ENCODE measurements around the gene KCND3. TPM values are rescaled to one million over a fixed set of nuclear protein-coding genes. Genes with fewer than 3 reads are reported as not detected.

KCND3 gene
- total RNA-seq, 2 donors from 2014 or later, result not detected

- ATAC-seq (no peak), DNase-seq (ENCODE audit: low spot score in 2 of 2) (no peak)
- Mint-ChIP-seq H3K9me3 (no peaks in the 10 kb centered on the region), H3K27ac (peak overlapping the region in 1 of 2 donors; percentile 53), H3K36me3 (no peaks in the 10 kb centered on the region)
Observed at GRCh38 chr1:111971396-111971795, 18.1 kb downstream of the KCND3 start.

DNA sequence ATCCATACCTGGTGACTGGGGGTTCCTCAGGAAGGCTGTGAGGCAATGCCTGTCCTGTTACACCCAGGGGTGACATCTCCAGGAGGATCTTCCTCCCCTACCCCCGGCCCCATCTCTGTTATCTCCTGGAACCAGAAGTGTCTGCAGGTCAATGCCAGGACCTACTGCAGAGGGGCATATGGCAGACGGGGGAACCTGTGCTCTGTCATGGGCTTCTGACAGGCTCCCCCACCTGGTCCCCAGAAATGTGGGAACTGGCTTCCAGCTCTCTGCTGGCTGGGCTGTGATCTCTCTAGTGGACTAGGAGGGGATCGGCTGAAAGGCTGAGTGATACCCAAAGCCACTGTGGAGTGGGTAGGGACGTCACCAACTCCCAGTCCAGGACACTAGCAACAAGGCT, 21.0 kb downstream of the KCND3 start:
- no peak for DNase-seq (ENCODE audit: low spot score in 2 of 2)
- no peaks in the 10 kb centered on the region for H3K36me3 Mint-ChIP-seq
- no peak overlapping the region for H3K27ac Mint-ChIP-seq
- H3K9me3 Mint-ChIP-seq, result no peaks in the 10 kb centered on the region
- no peak for ATAC-seq

DNA sequence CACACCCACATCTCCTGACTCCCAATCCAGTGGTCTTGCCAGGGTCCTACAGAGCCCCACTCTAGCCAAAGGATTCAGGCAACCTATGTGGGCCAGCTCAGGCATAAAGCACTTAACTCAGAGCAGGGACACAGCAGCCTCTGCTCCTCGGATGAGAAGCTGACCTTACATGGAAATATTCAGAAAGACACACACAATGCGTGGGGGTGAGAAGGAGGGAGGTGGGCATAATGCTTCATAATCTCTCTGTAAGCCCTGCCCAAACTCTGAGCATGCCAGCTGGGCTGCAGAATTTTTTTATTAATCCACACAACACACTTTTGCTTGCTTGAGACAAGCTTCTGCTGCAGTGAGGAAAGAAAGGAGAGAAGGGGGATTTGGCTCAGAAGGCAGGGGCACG, 21.6 kb downstream of the KCND3 start:
- no peaks in the 10 kb centered on the region for H3K9me3 Mint-ChIP-seq
- ATAC-seq, result no peak

GRCh38 chr1:111967067-111967690, 22.3 kb downstream of the KCND3 start:
- no peaks in the 10 kb centered on the region for H3K9me3 Mint-ChIP-seq
- DNase-seq (ENCODE audit: low spot score in 2 of 2) (no peak), ATAC-seq (no peak)
- no peak overlapping the region for H3K27ac Mint-ChIP-seq
- no peaks in the 10 kb centered on the region for H3K36me3 Mint-ChIP-seq

More for the DNA sequence above, 21.6 kb downstream of the KCND3 start:
- no peaks in the 10 kb centered on the region for H3K36me3 Mint-ChIP-seq
- H3K27ac Mint-ChIP-seq, result no peak overlapping the region
- no peak for DNase-seq (ENCODE audit: low spot score in 2 of 2)

- ATAC-seq (no peak), DNase-seq (ENCODE audit: low spot score in 2 of 2) (no peak)
- H3K36me3 Mint-ChIP-seq, result no peaks in the 10 kb centered on the region
- no peaks in the 10 kb centered on the region for H3K9me3 Mint-ChIP-seq
- H3K27ac Mint-ChIP-seq, result no peak overlapping the region
Observed at GRCh38 chr1:111965781-111966443, 23.6 kb downstream of the KCND3 start.

DNA sequence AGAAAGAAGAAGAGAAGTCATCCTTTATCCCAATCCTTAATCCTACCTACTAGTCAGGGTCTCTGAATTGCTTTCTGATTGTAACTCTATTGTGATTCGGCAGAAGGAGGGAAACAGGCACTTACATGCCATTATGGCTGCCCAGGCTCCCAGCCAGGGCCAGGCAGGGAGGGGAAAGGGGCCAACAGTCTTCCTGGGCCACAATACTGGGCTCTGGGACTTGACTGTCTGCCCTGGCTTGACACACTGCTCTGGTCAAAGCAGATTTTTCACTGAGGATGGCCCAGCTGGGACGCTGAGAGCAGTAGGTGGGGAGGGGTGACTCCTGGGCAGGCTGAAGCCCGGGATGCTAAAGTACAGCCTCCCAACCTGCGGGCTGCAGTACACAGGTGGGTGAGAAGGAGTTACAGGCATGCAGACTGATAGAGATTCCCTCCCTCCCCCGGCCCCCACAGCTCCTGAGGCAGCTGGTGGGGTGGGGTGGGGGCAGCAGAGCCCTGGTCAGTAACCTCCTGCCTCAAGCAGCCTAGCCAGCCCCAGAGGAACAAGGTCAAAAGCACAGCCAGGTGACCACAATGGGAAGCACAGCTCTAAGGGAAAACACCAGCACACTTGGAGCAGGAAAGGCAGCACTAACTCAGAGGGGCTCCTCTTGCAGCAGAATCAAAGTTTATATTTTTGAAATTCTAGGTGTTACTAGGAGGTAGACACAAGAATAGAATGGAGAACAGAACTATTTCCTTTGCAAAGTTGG, 25.3 kb downstream of the KCND3 start:
- no peaks in the 10 kb centered on the region for H3K36me3 Mint-ChIP-seq
- ATAC-seq (no peak), DNase-seq (ENCODE audit: low spot score in 2 of 2) (no peak)
- no peaks in the 10 kb centered on the region for H3K9me3 Mint-ChIP-seq
- no peak overlapping the region for H3K27ac Mint-ChIP-seq

DNA sequence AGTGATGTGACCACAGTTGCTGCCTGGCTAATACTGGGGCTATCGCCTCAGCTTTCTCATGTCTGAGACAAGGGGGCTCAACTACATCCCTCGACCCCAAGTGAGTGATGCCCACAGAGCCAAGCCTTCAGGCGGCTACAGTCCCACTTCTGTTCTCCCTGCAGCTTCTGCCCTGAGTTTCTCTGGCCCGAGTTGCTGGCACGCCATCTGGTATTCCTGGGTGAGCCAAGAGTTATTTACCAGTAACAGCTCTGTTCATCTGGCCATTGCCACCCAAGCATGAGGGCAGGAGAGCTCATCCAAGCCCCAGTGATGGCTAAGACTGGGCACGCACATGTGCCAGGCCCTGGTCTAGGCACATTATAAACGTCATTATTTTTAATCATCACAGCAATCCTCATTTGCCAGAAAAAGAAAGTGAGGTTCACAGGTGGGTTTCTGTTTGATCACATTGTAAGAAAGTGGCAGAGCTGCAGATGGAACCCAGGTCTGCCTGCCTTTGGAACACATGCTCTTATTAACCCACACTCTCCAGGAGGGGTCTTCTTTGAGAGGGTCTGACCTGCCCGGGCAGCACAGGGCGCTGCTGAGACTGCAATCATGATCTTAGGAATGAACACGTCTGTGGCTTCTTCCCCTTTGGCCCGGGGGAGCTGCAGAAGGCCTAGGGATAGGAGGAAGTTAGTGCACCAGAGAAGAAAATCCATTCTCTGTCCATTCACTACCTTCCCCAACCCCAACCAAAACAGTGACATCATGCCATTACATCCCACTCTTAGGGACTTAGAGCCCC, 27.5 kb downstream of the KCND3 start:
- H3K9me3 Mint-ChIP-seq, result no peaks in the 10 kb centered on the region
- no peaks in the 10 kb centered on the region for H3K36me3 Mint-ChIP-seq
- ATAC-seq (no peak), DNase-seq (ENCODE audit: low spot score in 2 of 2) (no peak)
- H3K27ac Mint-ChIP-seq, result no peak overlapping the region

GRCh38 chr1:111961016-111961415, 28.5 kb downstream of the KCND3 start:
- H3K36me3 Mint-ChIP-seq, result no peaks in the 10 kb centered on the region
- ATAC-seq (no peak), DNase-seq (ENCODE audit: low spot score in 2 of 2) (no peak)
- H3K9me3 Mint-ChIP-seq, result no peaks in the 10 kb centered on the region
- no peak overlapping the region for H3K27ac Mint-ChIP-seq

DNA sequence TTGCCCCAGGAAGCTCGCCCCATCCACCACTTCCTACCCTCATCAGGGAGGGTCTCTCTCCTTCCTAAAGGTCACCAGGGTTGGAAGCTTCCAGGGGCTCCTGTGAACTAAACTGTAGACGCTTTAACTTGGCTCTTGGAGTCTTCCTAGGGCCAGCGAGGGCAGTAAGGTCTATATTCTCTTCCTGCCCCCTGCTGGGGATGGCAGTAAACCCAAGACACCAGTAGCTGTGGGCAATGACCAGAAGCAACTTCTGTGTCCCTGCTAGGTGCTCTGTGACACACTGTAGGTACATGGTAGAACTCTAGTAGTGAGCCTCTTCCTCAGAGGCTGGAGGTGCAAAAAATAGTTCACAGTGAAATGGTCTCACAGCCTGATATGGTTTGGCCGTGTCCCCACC, 30.0 kb downstream of the KCND3 start:
- no peak overlapping the region for H3K27ac Mint-ChIP-seq
- no peak for ATAC-seq

GRCh38 chr1:111958851-111959250, 30.6 kb downstream of the KCND3 start:
- Mint-ChIP-seq H3K9me3 (no peaks in the 10 kb centered on the region), H3K27ac (no peak overlapping the region), H3K36me3 (no peaks in the 10 kb centered on the region)
- no peak for ATAC-seq
- DNase-seq (ENCODE audit: low spot score in 2 of 2), result no peak

More for the DNA sequence above, 30.0 kb downstream of the KCND3 start:
- DNase-seq (ENCODE audit: low spot score in 2 of 2), result no peak
- no peaks in the 10 kb centered on the region for H3K36me3 Mint-ChIP-seq
- H3K9me3 Mint-ChIP-seq, result no peaks in the 10 kb centered on the region

GRCh38 chr1:111958075-111958474, 31.4 kb downstream of the KCND3 start:
- no peaks in the 10 kb centered on the region for H3K9me3 Mint-ChIP-seq
- DNase-seq (ENCODE audit: low spot score in 2 of 2), result no peak
- no peak overlapping the region for H3K27ac Mint-ChIP-seq
- no peak for ATAC-seq
- no peaks in the 10 kb centered on the region for H3K36me3 Mint-ChIP-seq

DNA sequence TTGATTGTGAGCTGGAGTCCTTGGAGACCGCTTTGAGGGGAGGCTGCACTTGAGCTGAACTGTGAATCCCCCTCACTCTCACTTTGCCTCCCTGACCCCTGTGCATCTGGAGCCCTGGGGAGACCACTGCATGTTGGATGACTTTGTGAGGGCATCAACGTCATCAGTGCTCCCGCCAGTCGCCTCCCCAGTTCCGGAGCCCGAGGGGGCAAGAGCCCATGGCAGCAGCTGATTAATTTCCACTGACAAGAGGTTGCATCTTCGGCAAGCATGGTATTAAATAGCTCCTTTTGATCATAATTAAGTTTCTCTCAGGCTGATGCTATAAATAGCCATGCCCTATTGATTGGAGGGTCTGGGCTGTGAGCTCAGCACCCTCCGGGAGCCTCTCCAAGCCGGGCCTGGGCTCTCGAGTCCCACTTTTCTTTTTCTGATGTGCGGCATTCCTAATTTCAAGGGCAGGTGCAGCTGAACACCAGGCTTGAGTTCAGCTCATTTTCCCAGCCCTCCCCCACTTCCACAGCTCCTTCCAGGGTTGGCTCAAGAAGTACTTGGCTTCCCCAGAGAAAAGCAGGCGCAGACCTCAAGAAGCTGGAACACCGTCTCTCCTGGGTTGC, 33.2 kb downstream of the KCND3 start:
- no peaks in the 10 kb centered on the region for H3K9me3 Mint-ChIP-seq
- no peak for ATAC-seq
- no peaks in the 10 kb centered on the region for H3K36me3 Mint-ChIP-seq
- DNase-seq (ENCODE audit: low spot score in 2 of 2), result no peak
- H3K27ac Mint-ChIP-seq, result no peak overlapping the region

DNA sequence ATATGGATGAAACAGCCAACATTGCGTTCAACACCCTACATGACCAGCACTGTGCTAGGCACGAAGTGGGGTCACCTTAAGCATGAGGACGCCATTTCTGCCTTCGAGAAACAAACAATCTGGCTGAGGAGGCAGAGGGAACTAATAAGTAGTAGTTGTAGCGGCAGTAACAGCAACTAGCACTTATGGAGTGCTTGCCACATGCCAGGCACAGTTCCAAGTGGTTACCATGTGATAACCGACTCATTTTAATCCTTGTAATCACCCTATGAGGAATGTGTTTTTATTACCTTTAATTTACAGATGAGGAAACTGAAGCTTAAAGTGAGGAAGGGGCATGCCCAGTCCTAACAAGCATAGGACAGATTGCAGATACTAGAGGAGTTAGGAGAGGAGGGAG, 33.7 kb downstream of the KCND3 start:
- H3K36me3 Mint-ChIP-seq, result no peaks in the 10 kb centered on the region
- no peak for ATAC-seq
- DNase-seq (ENCODE audit: low spot score in 2 of 2), result no peak
- no peak overlapping the region for H3K27ac Mint-ChIP-seq
- H3K9me3 Mint-ChIP-seq, result no peaks in the 10 kb centered on the region

- Mint-ChIP-seq H3K9me3 (no peaks in the 10 kb centered on the region), H3K27ac (no peak overlapping the region), H3K36me3 (no peaks in the 10 kb centered on the region)
- no peak for ATAC-seq
- no peak for DNase-seq (ENCODE audit: low spot score in 2 of 2)
Observed at GRCh38 chr1:111953797-111954196, 35.7 kb downstream of the KCND3 start.

- DNase-seq (ENCODE audit: low spot score in 2 of 2), result no peak
- Mint-ChIP-seq H3K27ac (no peak overlapping the region), H3K36me3 (no peaks in the 10 kb centered on the region), H3K9me3 (no peaks in the 10 kb centered on the region)
- ATAC-seq, result no peak
Observed at GRCh38 chr1:111952125-111952657, 37.3 kb downstream of the KCND3 start.

Data from activated naive CD4-positive, alpha-beta T cell treated with anti-CD3 and anti-CD28 coated beads, Interleukin-2, amount 50 U/mL, for 72 hours (primary cell).